Neutrophil (primary cell): ENCODE data around the gene MEIG1.
A peak's percentile ranks its signal among the peaks of the same experiment; 100 is the strongest.

Source experiments
- H3K27ac ChIP-seq: fragments of 200-600 bp; sonication (generic); 2 replicates; pipeline ENCODE4 v1.5.1; 2016; ENCODE audit warnings: mild to moderate bottlenecking, moderate library complexity
- H3K27me3 ChIP-seq: fragments of 200-600 bp; sonication (generic); 2 replicates; pipeline ENCODE4 v1.6.0; 2016; ENCODE audit warnings: mild to moderate bottlenecking
- H3K36me3 ChIP-seq: fragments of 200-600 bp; sonication (generic); 2 replicates; pipeline ENCODE4 v1.5.1; 2017
- H3K4me1 ChIP-seq, 2 experiments: fragments of 200-600 bp in 1 of 2; sonication (generic) in 1 of 2; 1 replicate in 1 of 2; 2 replicates in 1 of 2; pipeline versions ENCODE4 v1.5.1 to v1.6.1; 2013 to 2016; ENCODE audit warnings: low read depth in 1 of 2, low read length in 1 of 2, mild to moderate bottlenecking in 1 of 2, moderate library complexity in 1 of 2; ENCODE audit not compliant: control insufficient read depth in 1 of 2, insufficient read depth in 1 of 2
- H3K4me3 ChIP-seq, 2 experiments: fragments of 200-600 bp in 1 of 2; sonication (generic) in 1 of 2; 1 replicate in 1 of 2; 2 replicates in 1 of 2; pipeline ENCODE4 v1.5.1; 2013 to 2016; ENCODE audit warnings: low read depth in 1 of 2, low read length in 1 of 2, mild to moderate bottlenecking in 1 of 2, moderate library complexity in 1 of 2
- H3K9me3 ChIP-seq: fragments of 200-600 bp; sonication (generic); 2 replicates; pipeline ENCODE4 v1.5.1; 2016
- TF ChIP-seq, protein P1 (sequence below): fragments of 200-600 bp; sonication (generic); IDR thresholded peaks from 2 replicates; pipeline ENCODE4 v1.5.1; 2016; ENCODE audit warnings: antibody characterized with exemption

Gene MEIG1

DNA sequence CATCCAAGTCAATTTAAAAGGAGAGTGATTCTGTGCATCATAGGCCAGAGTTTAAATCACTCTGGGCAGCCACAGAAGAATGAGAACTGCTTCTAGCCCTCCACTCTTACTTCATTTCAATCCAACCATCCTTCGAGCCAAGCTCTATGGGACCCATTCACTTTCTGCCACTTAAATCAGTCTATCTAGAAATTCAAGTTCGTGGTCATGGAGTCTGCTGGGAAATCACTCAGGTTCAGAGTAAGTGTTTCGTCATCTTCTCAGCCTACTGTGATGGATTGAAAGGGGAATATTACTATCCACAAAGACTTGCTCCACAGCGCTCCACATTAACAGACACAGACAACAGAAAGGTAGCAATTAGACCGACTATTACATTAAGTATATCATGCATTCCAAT, 9.9 kb upstream of the MEIG1 start:
- Histone ChIP-seq H3K9me3 (no peaks in the 10 kb centered on the region), H3K27me3 (no peaks in the 10 kb centered on the region), H3K4me1 (peaks cover 31 to 33% of the 10 kb centered on the region in 2 experiments), H3K4me3 (no peak overlapping the region), H3K36me3 (peaks cover 40% of the 10 kb centered on the region), H3K27ac (no peak overlapping the region)
- TF ChIP-seq, protein P1, sequence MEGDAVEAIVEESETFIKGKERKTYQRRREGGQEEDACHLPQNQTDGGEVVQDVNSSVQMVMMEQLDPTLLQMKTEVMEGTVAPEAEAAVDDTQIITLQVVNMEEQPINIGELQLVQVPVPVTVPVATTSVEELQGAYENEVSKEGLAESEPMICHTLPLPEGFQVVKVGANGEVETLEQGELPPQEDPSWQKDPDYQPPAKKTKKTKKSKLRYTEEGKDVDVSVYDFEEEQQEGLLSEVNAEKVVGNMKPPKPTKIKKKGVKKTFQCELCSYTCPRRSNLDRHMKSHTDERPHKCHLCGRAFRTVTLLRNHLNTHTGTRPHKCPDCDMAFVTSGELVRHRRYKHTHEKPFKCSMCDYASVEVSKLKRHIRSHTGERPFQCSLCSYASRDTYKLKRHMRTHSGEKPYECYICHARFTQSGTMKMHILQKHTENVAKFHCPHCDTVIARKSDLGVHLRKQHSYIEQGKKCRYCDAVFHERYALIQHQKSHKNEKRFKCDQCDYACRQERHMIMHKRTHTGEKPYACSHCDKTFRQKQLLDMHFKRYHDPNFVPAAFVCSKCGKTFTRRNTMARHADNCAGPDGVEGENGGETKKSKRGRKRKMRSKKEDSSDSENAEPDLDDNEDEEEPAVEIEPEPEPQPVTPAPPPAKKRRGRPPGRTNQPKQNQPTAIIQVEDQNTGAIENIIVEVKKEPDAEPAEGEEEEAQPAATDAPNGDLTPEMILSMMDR, result no peak

DNA sequence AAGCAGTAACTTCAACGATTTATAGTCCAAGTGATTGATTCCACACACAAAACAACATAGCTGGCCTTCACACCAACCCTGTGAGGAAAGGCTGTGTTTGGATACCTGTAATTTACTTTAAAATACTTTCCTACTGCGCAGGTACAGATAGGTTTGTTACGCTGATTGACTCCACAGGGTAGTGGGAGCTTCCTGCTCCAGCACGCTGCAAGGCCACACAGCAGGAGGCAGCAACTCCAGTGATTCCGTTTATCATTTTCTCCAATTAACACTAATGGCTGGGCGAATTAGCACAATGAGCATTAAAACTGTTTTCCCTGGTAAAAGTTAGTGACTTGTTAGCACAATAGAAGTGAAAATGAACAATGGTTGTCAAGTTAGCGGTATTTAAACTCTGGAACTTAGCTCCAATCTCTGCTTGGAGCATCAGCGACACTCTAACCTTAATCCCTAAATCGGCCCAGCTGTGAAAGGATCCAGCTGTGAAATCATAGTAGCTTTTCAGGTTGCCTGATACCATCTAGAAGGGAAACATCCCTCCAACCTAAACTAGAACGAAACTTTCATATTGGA, 6.3 kb upstream of the MEIG1 start:
- TF ChIP-seq, protein P1, result no peak

DNA sequence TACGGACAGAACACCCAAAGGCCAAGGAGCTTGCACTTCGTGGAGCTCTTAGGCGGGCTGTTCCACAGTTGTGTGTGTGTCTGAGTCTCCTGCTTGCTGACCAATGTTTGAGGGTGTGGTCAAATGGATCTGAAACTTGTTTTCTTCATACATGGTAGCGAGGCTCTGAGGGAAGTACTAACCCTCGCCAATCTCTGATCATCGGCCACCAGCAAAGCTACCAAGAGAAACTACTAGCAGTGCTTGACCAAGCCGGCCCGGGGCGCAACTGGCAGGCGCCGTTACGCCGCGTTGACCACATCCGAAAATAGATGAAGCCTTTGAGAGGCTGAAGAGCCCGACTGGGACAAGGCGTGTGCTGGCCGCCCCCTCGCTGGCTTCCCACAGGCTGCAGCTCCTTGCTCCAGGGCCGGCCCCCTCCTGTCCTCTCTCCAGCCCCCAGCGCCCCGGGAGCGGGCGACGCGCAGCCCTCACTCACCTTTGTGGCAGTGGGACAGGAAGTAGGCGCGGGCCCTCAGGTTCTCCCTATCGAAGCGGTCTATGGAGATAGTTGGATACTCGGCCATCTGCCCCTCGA, 5.7 kb upstream of the MEIG1 start:
- TF ChIP-seq, protein P1, result no peak
- H3K27me3 ChIP-seq, result no peaks in the 10 kb centered on the region
- peaks cover 41 to 42% of the 10 kb centered on the region in 2 experiments for H3K4me1 ChIP-seq
- H3K9me3 ChIP-seq, result no peaks in the 10 kb centered on the region
- H3K27ac ChIP-seq, result peak overlapping the region; percentile 89
- H3K36me3 ChIP-seq, result peaks cover 4% of the 10 kb centered on the region
- H3K4me3 ChIP-seq, result peak overlapping the region; percentile 94 to 95

More for the DNA sequence above, 6.3 kb upstream of the MEIG1 start:
- no peaks in the 10 kb centered on the region for H3K27me3 ChIP-seq
- H3K36me3 ChIP-seq, result peaks cover 10% of the 10 kb centered on the region
- peak overlapping the region; percentile 89 for H3K27ac ChIP-seq
- H3K4me1 ChIP-seq, result peaks cover 41 to 42% of the 10 kb centered on the region in 2 experiments
- H3K9me3 ChIP-seq, result no peaks in the 10 kb centered on the region
- peak overlapping the region; percentile 94 to 95 for H3K4me3 ChIP-seq

DNA sequence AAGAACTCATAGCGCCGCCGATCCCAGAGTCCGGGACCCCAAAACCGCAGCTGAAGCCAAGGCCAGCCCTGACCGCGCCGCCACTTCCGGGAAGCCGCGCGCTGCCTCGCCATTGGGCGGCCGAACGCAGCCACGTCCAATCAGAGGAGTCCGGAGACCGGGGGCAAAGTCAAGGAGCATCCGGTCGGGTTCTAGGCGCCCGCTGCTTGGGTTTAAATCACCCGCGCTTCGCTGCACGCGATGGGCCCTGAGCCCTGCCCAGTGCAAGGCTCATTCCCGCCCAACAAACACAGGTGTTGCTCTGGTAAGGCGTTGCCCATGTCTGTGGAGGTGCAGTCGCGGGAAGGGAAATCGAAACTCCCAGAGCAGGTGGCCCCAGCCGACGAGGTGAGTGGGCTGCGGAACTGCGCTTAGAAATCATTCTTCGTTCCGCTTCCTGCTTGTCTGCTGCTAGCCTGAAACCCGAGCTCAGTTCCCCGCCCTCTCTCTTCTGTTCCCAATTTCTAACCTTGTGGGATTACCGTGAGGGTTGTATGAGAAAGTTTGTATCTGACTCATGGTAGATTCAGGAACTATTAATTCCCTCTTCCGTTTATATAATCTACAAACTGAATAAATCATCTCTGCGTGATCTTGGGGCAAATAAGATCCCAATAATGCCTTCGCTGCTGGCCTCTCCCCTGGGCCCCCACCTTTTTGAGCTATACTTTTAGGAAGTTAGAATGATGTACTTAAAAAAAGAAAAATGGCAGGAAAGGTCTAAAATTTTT, 5.0 kb upstream of the MEIG1 start, which contains the start of gene DCLRE1C:
Gene DCLRE1C, minus strand, starts transcription at position 96 of the 770 bp plus-strand sequence. Its CDS starts 86 bp downstream, at position 10.
- Histone ChIP-seq H3K36me3 (no peaks in the 10 kb centered on the region), H3K27me3 (no peaks in the 10 kb centered on the region), H3K4me3 (peak within 1 kb of the TSS; percentile 94 to 95), H3K9me3 (no peaks in the 10 kb centered on the region), H3K4me1 (peaks cover 46% of the 10 kb centered on the region in 2 experiments), H3K27ac (peak within 1 kb of the TSS; percentile 89)
- TF ChIP-seq, protein P1, result no peak

DNA sequence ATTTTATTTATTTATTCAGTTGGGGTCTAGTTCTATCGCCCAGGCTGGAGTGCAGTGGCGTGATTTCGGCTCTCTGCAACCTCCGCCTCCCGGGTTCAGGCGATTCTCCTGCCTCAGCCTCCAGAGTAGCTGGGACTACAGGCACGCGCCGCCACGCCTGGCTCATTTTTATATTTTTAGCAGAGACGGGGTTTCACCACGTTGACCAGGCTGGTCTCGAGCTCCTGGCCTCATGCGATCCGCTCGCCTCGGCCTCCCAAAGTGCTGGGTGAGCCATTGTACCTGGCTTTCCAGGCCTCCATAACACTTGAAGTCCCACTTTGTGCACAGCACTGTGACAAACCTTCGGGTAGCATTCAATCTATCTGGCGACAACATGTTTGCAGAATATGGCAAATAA, 4.3 kb upstream of the MEIG1 start:
- peaks cover 47 to 50% of the 10 kb centered on the region in 2 experiments for H3K4me1 ChIP-seq
- peak overlapping the region; percentile 89 for H3K27ac ChIP-seq
- peak overlapping the region; percentile 94 to 95 for H3K4me3 ChIP-seq
- no peaks in the 10 kb centered on the region for H3K27me3 ChIP-seq
- TF ChIP-seq, protein P1, result no peak
- H3K36me3 ChIP-seq, result no peaks in the 10 kb centered on the region
- no peaks in the 10 kb centered on the region for H3K9me3 ChIP-seq
